Uterus (tissue), 4 donors: Measurements from ENCODE around the gene DNMT3A. TPM values are rescaled to one million over a fixed set of nuclear protein-coding genes. Genes with fewer than 3 reads are reported as not detected.

ENCODE experiments used
- DNase-seq, 2 donors: peaks; one replicate each; pipeline ENCODE4 v3.0.0-alpha.2; 2019 to 2020
- H3K27ac ChIP-seq, 2 donors: fragments of 200-600 bp; sonication (generic); 1 replicate in 1 of 2; 2 replicates in 1 of 2; pipeline ENCODE4 v1.5.1; 2016 to 2018
- H3K27me3 ChIP-seq, 2 donors: fragments of 200-600 bp; sonication (generic); one replicate each; pipeline ENCODE4 v1.5.1; 2018 to 2019; ENCODE audit warnings: control low read depth in 1 of 2
- H3K36me3 ChIP-seq, 2 donors: fragments of 200-600 bp; sonication (generic); one replicate each; pipeline ENCODE4 v1.5.1; 2019; ENCODE audit warnings: control low read depth in 1 of 2
- H3K4me1 ChIP-seq, 2 donors: fragments of 200-600 bp; sonication (generic); one replicate each; pipeline ENCODE4 v1.5.1; 2018 to 2019; ENCODE audit warnings: control low read depth in 1 of 2
- H3K4me3 ChIP-seq, 2 donors: fragments of 200-600 bp; sonication (generic); 1 replicate in 1 of 2; 2 replicates in 1 of 2; pipeline ENCODE4 v1.5.1; 2018 to 2019; ENCODE audit warnings: mild to moderate bottlenecking in 1 of 2
- H3K9me3 ChIP-seq, 2 donors: fragments of 200-600 bp; sonication (generic); one replicate each; pipeline ENCODE4 v1.5.1; 2019; ENCODE audit warnings: control low read depth in 1 of 2
- CTCF ChIP-seq, 4 experiments: fragments of 200-600 bp in 2 of 4; fragments of 450-650 bp in 2 of 4; sonication (generic) in 2 of 4; IDR thresholded peaks; one replicate each; pipeline ENCODE4 v1.5.1; 2016 to 2019; ENCODE audit warnings: antibody characterized with exemption in 4 of 4, mild to moderate bottlenecking in 2 of 4, moderate library complexity in 1 of 4
- POLR2A ChIP-seq, 2 donors: fragments of 450-650 bp; IDR thresholded peaks; one replicate each; pipeline ENCODE4 v1.6.1; 2016; ENCODE audit warnings: antibody characterized with exemption in 2 of 2, mild to moderate bottlenecking in 1 of 2, moderate library complexity in 1 of 2
- intact Hi-C: fragments of 100-400 bp; cut with DNase I; formaldehyde crosslinking; loops from one replicate; pipeline ENCODE4 v1.15.1; 2023; ENCODE audit warnings: low total_unique reads
- total RNA-seq, 4 donors: library from RNA; depleted of rRNA in 3 of 4; stranded (reverse); fragments of >200 nt in 3 of 4; gene quantifications; one replicate each; pipeline versions ENCODE4 v1.1.0 to v1.2.4, GENCODE V29; 2014 to 2023
- donor health status: DM: yes; HTN: yes; CAD: no.

Gene DNMT3A
- total RNA-seq, 4 donors from 2014 or later: 2.3 to 95.8 (median 29.9) TPM

- no peak overlapping the region for H3K4me3 ChIP-seq
- no peak for TF ChIP-seq POLR2A (IDR thresholded peaks at IDR 0.05)
- no peak for TF ChIP-seq CTCF (IDR thresholded peaks at IDR 0.05)
- no peaks in the 10 kb centered on the region for H3K9me3 ChIP-seq
- no peaks in the 10 kb centered on the region for H3K36me3 ChIP-seq
- no peaks in the 10 kb centered on the region for H3K27me3 ChIP-seq
- peak overlapping the region; percentile 68 to 96 for H3K27ac ChIP-seq
- peaks cover 12 to 42% of the 10 kb centered on the region in 2 donors for H3K4me1 ChIP-seq
- DNase-seq: no peak
- intact Hi-C loops: no loop called here
These were observed 47.7 kb downstream of the DNMT3A start for GRCh38 chr2:25293958-25294562.

GRCh38 chr2:25293145-25293544 lies 48.6 kb downstream of the DNMT3A start:
- Histone ChIP-seq H3K27ac (no peak overlapping the region), H3K27me3 (no peaks in the 10 kb centered on the region), H3K9me3 (no peaks in the 10 kb centered on the region), H3K36me3 (no peaks in the 10 kb centered on the region), H3K4me1 (peaks cover 12 to 37% of the 10 kb centered on the region in 2 donors), H3K4me3 (no peak overlapping the region)
- intact Hi-C loops: no loop called here
- TF ChIP-seq CTCF (IDR thresholded peaks at IDR 0.05) (no peak), POLR2A (IDR thresholded peaks at IDR 0.05) (no peak)
- no peak for DNase-seq

GRCh38 chr2:25292408-25292807 lies 49.3 kb downstream of the DNMT3A start:
- DNase-seq: no peak
- Histone ChIP-seq H3K9me3 (no peaks in the 10 kb centered on the region), H3K27ac (no peak overlapping the region), H3K4me3 (no peak overlapping the region), H3K36me3 (no peaks in the 10 kb centered on the region), H3K27me3 (no peaks in the 10 kb centered on the region), H3K4me1 (peaks cover 12 to 36% of the 10 kb centered on the region in 2 donors)
- intact Hi-C loops: no loop called here
- no peak for TF ChIP-seq POLR2A (IDR thresholded peaks at IDR 0.05)
- TF ChIP-seq CTCF (IDR thresholded peaks at IDR 0.05): no peak

GRCh38 chr2:25290811-25291495 lies 50.8 kb downstream of the DNMT3A start:
- TF ChIP-seq POLR2A (IDR thresholded peaks at IDR 0.05) (no peak), CTCF (IDR thresholded peaks at IDR 0.05) (no peak)
- no peaks in the 10 kb centered on the region for H3K9me3 ChIP-seq
- intact Hi-C loops: no loop called here
- no peaks in the 10 kb centered on the region for H3K36me3 ChIP-seq
- peak overlapping the region in 1 of 2 donors; percentile 44 for H3K27ac ChIP-seq
- H3K4me3 ChIP-seq: no peak overlapping the region
- H3K4me1 ChIP-seq: peaks cover 12 to 36% of the 10 kb centered on the region in 2 donors
- no peak for DNase-seq
- no peaks in the 10 kb centered on the region for H3K27me3 ChIP-seq

GRCh38 chr2:25286723-25287483 lies 54.8 kb downstream of the DNMT3A start:
- no peaks in the 10 kb centered on the region for H3K9me3 ChIP-seq
- H3K4me1 ChIP-seq: peaks cover 0 to 6% of the 10 kb centered on the region in 2 donors
- no peaks in the 10 kb centered on the region for H3K36me3 ChIP-seq
- no peak for TF ChIP-seq CTCF (IDR thresholded peaks at IDR 0.05)
- no peak for DNase-seq
- intact Hi-C loops: no loop called here
- no peaks in the 10 kb centered on the region for H3K27me3 ChIP-seq
- H3K27ac ChIP-seq: no peak overlapping the region
- H3K4me3 ChIP-seq: no peak overlapping the region
